BLaER1 treated with 17β-estradiol and CSF1 and Interleukin-3, amounts not matched to agents 10 nM and 100 nM (cell line): ENCODE results near the gene MYOD1.

Experiments
- H3K27ac ChIP-seq, 11 experiments: shearing (Covaris generic); formaldehyde crosslinking; 2 replicates each; pipeline ENCODE4 v1.8.1; 2022
- H3K27me3 ChIP-seq, 11 experiments: shearing (Covaris generic); formaldehyde crosslinking; 2 replicates each; pipeline ENCODE4 v1.8.1; 2022
- H3K36me3 ChIP-seq, 11 experiments: shearing (Covaris generic); formaldehyde crosslinking; 2 replicates each; pipeline ENCODE4 v1.8.1; 2022
- H3K4me1 ChIP-seq, 10 experiments: shearing (Covaris generic); formaldehyde crosslinking; 2 replicates each; pipeline ENCODE4 v1.8.1; 2022
- H3K4me2 ChIP-seq, 11 experiments: shearing (Covaris generic); formaldehyde crosslinking; 2 replicates each; pipeline ENCODE4 v1.8.1; 2022
- H3K4me3 ChIP-seq, 10 experiments: shearing (Covaris generic); formaldehyde crosslinking; 2 replicates each; pipeline ENCODE4 v1.8.1; 2022
- H3K9ac ChIP-seq, 11 experiments: shearing (Covaris generic); formaldehyde crosslinking; 2 replicates each; pipeline ENCODE4 v1.8.1; 2022
- H3K9me3 ChIP-seq, 11 experiments: shearing (Covaris generic); formaldehyde crosslinking; replicated peaks in 1 of 11; 2 replicates each; pipeline ENCODE4 v1.8.1; 2022
- H4K20me1 ChIP-seq, 11 experiments: shearing (Covaris generic); formaldehyde crosslinking; 2 replicates each; pipeline ENCODE4 v1.8.1; 2022
- Cebpa-rat ChIP-seq, 11 experiments: shearing (Covaris generic); IDR thresholded peaks; 2 replicates each; pipeline ENCODE4 v1.8.1; 2022

Gene MYOD1

DNA sequence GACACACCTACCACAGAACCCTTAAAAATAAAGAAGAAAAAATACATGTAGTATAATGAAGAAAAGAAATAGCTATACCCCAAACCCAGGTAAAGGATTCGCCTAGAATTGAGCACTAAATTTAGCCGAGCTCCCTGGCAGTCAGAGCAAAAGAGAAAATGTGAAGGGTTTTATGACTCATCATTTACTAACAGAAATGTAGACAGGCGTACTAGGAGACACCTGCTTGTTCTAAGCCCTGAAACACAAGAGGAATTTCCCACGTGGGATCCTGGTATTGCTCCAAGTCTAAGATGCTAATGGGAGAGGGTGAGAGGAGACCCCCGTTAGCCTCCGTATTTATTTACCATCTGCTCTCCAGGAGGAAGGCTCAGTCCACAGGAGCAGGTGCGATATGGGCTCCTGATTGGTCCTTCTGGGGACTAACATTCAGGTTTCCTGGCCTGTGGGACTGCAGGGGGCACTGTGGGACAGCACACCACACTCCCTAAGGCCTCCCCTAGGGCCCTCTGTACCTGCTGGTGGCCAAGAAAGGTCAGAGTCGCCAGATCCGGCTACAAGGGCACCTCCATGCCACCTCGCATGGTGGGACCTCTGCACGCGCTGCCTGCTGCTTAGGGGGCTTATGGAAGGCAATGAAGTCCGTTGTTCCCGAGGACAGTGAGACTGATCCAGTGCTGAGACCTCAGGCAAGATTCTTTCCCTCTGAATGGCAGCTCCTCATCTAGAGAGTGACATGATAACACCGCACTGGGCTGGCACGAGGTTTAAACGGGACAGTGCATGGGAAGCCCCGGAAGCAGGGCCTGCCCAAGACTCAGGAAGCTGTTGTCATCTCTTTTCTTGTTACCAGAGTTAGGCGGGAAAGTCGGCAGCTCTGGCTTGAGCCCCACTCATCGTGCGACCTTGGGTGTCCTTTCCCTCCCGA is 41.0 kb downstream of the MYOD1 start:
- no peak for TF ChIP-seq Cebpa-rat (IDR thresholded peaks at IDR 0.05)
- Histone ChIP-seq H3K4me2 (no peak overlapping the region), H3K36me3 (peaks cover 0 to 5% (median 0%) of the 10 kb centered on the region in 11 experiments; a peak in 1 of 22 replicates), H3K27ac (no peak overlapping the region), H3K4me1 (peaks cover 0 to 24% (median 2%) of the 10 kb centered on the region in 10 experiments; a peak in 10 of 20 replicates), H3K9me3 (peaks cover 12 to 33% (median 18%) of the 10 kb centered on the region in 11 experiments), H3K4me3 (no peak overlapping the region), H4K20me1 (no peaks in the 10 kb centered on the region; a peak in 1 of 22 replicates), H3K27me3 (no peaks in the 10 kb centered on the region), H3K9ac (no peak overlapping the region; a peak in 1 of 22 replicates)

DNA sequence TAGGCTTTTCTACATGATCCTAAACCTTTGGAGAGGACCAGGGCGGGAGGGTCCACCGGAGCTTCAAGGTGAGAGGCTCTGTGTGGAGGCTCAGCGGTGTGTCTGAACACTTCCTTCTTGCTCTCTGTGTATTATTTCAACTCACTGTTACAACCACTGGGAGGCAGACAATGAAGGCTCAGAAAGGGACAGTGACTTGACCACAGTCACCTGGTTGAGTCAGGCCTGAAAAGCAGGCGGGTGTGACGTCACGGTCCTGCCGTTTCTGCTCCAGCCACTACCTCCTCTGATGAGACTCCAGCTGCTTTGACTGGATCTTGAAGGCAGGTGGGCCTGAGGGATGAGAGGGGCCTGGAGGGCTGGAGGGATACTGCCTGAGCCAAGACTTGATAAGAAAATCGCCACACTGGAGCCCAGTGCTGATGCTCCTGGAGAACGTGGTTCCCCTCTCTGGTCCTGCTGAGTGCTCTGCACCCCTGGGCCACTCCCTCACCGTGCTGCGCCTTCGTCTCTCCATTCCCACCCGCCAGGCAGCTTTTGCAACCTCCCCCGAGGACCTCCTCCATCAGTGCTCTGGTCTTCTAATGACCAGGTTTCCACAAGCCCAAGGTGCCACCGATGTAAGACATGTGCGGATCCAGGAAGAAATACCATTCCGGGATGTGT is 43.1 kb downstream of the MYOD1 start:
- Histone ChIP-seq H3K4me2 (no peak overlapping the region), H3K27ac (no peak overlapping the region), H3K9me3 (peaks cover 12 to 28% (median 18%) of the 10 kb centered on the region in 11 experiments), H3K36me3 (peaks cover 0 to 5% (median 0%) of the 10 kb centered on the region in 11 experiments; a peak in 1 of 22 replicates), H3K4me3 (no peak overlapping the region), H4K20me1 (no peaks in the 10 kb centered on the region; a peak in 1 of 22 replicates), H3K9ac (no peak overlapping the region), H3K4me1 (peaks cover 0 to 42% (median 12%) of the 10 kb centered on the region in 10 experiments; a peak in 17 of 20 replicates), H3K27me3 (no peaks in the 10 kb centered on the region)
- no peak for TF ChIP-seq Cebpa-rat (IDR thresholded peaks at IDR 0.05)

DNA sequence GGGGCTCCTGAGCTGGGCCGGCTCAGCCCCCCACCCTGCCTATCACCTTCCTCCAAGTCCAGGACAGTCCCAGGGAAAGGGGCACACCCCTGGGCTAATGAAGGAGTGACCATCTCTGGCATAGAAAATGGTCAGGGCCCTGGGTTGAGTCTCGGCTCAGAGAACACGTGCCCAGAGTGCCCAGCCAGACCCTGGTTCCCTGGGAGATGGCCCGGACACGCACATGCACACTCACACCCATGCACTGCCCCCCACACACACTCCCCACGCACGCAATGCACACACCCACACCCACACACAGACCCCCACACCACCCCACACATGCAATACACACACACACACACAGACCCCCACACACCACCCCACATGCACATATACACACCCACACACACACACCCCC is 43.9 kb downstream of the MYOD1 start:
- peaks cover 0 to 50% (median 20%) of the 10 kb centered on the region in 10 experiments; a peak in 18 of 20 replicates for H3K4me1 ChIP-seq
- H3K4me2 ChIP-seq = no peak overlapping the region
- TF ChIP-seq Cebpa-rat (IDR thresholded peaks at IDR 0.05) = no peak

DNA sequence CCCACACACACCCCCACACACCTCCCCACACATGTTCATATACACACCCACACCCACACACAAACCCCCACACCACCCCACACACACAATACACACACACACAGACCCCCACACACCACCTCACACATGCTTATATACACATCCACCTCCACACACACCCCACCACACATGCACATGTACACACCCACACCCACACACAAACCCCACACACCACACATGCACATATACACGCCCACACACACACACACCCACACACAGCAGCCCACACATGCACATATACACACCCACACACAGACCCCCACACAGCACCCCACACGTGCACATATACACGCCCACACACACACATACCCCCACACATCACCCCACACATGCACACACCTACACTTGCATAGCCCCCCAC is 44.3 kb downstream of the MYOD1 start:
- H3K9me3 ChIP-seq = peaks cover 5 to 16% (median 7%) of the 10 kb centered on the region in 11 experiments; a peak in 21 of 22 replicates
- H3K4me2 ChIP-seq = no peak overlapping the region
- no peak for TF ChIP-seq Cebpa-rat (IDR thresholded peaks at IDR 0.05)
- H4K20me1 ChIP-seq = no peaks in the 10 kb centered on the region; a peak in 1 of 22 replicates
- H3K4me3 ChIP-seq = no peak overlapping the region
- H3K9ac ChIP-seq = no peak overlapping the region
- peaks cover 0 to 54% (median 23%) of the 10 kb centered on the region in 10 experiments; a peak in 18 of 20 replicates for H3K4me1 ChIP-seq
- no peak overlapping the region for H3K27ac ChIP-seq
- H3K27me3 ChIP-seq = no peaks in the 10 kb centered on the region
- peaks cover 0 to 2% (median 0%) of the 10 kb centered on the region in 11 experiments; a peak in 1 of 22 replicates for H3K36me3 ChIP-seq

More for the DNA sequence above, 43.9 kb downstream of the MYOD1 start:
- Histone ChIP-seq H3K27ac (no peak overlapping the region), H3K36me3 (peaks cover 0 to 5% (median 0%) of the 10 kb centered on the region in 11 experiments; a peak in 1 of 22 replicates), H3K27me3 (no peaks in the 10 kb centered on the region), H3K9me3 (peaks cover 10 to 20% (median 12%) of the 10 kb centered on the region in 11 experiments; a peak in 21 of 22 replicates), H4K20me1 (no peaks in the 10 kb centered on the region; a peak in 1 of 22 replicates), H3K4me3 (no peak overlapping the region), H3K9ac (no peak overlapping the region)

DNA sequence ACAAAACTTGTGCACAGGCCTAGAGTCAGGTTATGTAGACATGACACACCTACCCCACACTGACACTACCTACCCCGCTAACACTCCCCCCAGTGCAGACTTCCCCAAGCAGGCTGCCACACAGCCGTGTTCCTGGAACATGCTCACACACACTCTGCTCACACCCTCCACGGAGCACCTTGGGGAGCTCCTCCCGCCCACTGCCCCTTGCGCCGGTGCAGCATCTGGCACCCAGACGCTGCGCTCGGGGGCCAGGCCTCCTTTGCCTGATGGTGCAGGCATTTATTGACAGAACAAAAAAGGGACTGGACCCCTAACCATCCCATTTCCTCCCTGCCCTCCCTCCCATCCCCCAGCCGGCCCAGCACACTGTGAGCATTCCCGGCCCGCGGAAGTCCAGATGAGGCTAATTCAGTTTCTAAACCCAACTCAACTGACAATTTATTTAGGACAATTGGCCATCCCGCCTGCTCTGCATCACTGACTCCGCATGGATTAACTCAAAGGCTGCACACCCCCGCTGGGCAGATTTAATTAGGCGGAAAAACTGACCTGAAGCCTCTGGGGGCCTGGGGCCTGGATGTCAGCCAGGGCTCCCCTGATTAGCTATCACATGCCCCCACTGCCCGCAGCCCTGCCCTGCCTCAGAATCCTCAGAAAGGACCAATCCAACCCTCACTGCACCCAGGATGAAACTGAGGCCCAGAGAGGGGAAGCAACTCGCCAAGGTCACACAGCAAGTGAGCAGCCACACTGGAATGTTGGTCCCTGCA is 45.3 kb downstream of the MYOD1 start:
- Histone ChIP-seq H3K9ac (no peak overlapping the region; a peak in 1 of 22 replicates), H3K27me3 (no peaks in the 10 kb centered on the region), H3K4me1 (peaks cover 0 to 57% (median 24%) of the 10 kb centered on the region in 10 experiments; a peak in 18 of 20 replicates), H3K27ac (no peak overlapping the region), H3K36me3 (no peaks in the 10 kb centered on the region), H4K20me1 (no peaks in the 10 kb centered on the region; a peak in 1 of 22 replicates), H3K4me2 (peak overlapping the region in 3 of 11 experiments; percentile 24 to 45 (median 40); a peak in 3 of 22 replicates), H3K9me3 (peaks cover 0 to 6% (median 0%) of the 10 kb centered on the region in 11 experiments; a peak in 1 of 22 replicates), H3K4me3 (no peak overlapping the region)
- TF ChIP-seq Cebpa-rat (IDR thresholded peaks at IDR 0.05) = no peak

DNA sequence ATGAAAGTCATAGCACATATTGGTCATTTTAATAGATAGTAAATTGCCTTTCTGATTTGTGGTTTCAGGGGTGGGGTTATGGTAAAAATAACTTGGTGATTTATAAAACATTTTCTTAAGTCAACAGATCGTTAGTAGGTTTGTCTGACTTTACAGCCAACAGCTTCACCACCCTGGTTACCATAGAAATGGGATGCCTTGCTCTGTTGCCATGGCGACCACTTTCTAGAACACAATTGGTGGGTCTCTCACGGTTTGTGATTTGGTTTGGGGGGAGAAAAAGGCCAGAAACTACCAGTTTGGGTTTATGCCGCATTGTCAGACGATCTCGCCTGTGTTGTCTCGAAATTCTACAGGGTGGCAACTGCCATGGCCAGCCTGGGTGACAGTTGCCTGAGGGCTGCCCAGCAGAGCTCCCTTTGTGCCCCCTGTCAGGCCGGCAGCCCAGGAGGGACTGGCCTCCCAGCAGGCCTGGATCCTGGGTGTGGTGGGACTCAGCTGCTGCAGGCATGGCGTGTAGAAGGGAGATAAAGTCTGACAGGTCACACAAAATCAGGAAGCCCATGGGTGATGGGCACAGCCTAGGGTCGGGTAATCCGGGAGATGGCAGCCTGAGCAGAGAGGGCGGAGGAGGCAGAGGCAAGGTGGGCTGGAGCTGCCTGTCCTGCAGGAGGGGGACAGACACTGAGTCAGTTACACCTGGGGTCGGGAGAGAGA is 46.1 kb downstream of the MYOD1 start:
- Histone ChIP-seq H3K9me3 (no peaks in the 10 kb centered on the region), H3K4me2 (no peak overlapping the region), H3K27me3 (no peaks in the 10 kb centered on the region), H4K20me1 (no peaks in the 10 kb centered on the region; a peak in 1 of 22 replicates), H3K4me3 (no peak overlapping the region), H3K36me3 (no peaks in the 10 kb centered on the region), H3K9ac (no peak overlapping the region), H3K4me1 (peaks cover 0 to 64% (median 27%) of the 10 kb centered on the region in 10 experiments; a peak in 18 of 20 replicates), H3K27ac (no peak overlapping the region)
- no peak for TF ChIP-seq Cebpa-rat (IDR thresholded peaks at IDR 0.05)

DNA sequence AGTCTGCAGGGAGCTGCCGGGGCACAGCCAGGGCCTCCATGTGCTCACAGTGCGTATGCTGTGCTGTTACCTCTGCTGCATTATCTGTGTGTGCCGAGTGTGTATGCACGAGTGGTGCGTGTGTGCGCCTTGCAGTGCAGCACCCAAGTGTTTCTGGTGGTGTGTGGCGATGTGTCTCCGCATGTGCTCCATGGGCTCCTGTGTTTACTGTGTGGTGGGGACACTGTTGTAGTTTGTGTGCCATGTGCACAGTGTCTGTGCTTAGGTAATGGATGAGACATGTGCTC is 46.6 kb downstream of the MYOD1 start:
- H3K27ac ChIP-seq = no peak overlapping the region
- no peaks in the 10 kb centered on the region for H3K9me3 ChIP-seq
- no peaks in the 10 kb centered on the region for H3K27me3 ChIP-seq
- H3K4me3 ChIP-seq = no peak overlapping the region
- no peaks in the 10 kb centered on the region for H3K36me3 ChIP-seq
- TF ChIP-seq Cebpa-rat (IDR thresholded peaks at IDR 0.05) = no peak
- H3K9ac ChIP-seq = no peak overlapping the region
- H3K4me1 ChIP-seq = peaks cover 0 to 59% (median 27%) of the 10 kb centered on the region in 10 experiments; a peak in 18 of 20 replicates
- no peaks in the 10 kb centered on the region; a peak in 1 of 22 replicates for H4K20me1 ChIP-seq
- no peak overlapping the region; a peak in 1 of 22 replicates for H3K4me2 ChIP-seq

DNA sequence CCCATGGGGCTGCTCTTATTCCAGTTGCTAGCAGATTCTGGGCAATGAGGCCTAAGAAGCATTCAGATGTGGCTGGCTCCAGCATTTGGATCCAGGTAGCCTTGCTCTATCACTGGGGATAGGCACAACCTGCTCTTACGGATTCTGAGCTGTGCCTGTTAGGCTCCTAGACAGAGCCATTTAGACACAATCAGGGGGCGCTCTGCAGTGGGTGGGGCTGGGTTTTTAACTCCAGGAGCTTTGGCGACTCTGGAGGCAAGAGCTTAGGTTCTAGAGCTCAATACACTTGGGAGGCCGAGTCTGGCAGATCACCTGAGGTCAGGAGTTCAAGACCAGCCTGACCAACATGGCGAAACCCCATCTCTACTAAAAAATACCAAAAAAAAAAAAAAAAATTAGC is 47.2 kb downstream of the MYOD1 start:
- H3K27ac ChIP-seq = no peak overlapping the region
- H3K4me2 ChIP-seq = no peak overlapping the region; a peak in 1 of 22 replicates
- H4K20me1 ChIP-seq = no peaks in the 10 kb centered on the region
- H3K9me3 ChIP-seq = no peaks in the 10 kb centered on the region
- no peak for TF ChIP-seq Cebpa-rat (IDR thresholded peaks at IDR 0.05)
- H3K27me3 ChIP-seq = no peaks in the 10 kb centered on the region
- H3K36me3 ChIP-seq = no peaks in the 10 kb centered on the region
- peaks cover 0 to 53% (median 27%) of the 10 kb centered on the region in 10 experiments; a peak in 18 of 20 replicates for H3K4me1 ChIP-seq
- H3K4me3 ChIP-seq = no peak overlapping the region
- H3K9ac ChIP-seq = no peak overlapping the region
